Nephron (organoid): Measurements from ENCODE around the gene RHBDF1.

ENCODE experiments used
- H3K27ac Mint-ChIP-seq, 3 experiments: 2 replicates each; pipeline ENCODE4 v1.8.0; 2020; ENCODE audit warnings: mixed read lengths in 3 of 3, mild to moderate bottlenecking in 2 of 3, moderate library complexity in 1 of 3
- H3K27me3 Mint-ChIP-seq: 2 replicates; pipeline ENCODE4 v1.8.0; 2021; ENCODE audit warnings: low read depth, mild to moderate bottlenecking, moderate library complexity, mixed read lengths
- H3K36me3 Mint-ChIP-seq: 2 replicates; pipeline ENCODE4 v1.8.0; 2020; ENCODE audit warnings: low read depth, mixed read lengths
- H3K4me1 Mint-ChIP-seq: 2 replicates; pipeline ENCODE4 v1.8.0; 2020; ENCODE audit warnings: mixed read lengths
- H3K4me3 Mint-ChIP-seq, 3 experiments: 2 replicates each; pipeline ENCODE4 v1.8.0; 2020; ENCODE audit warnings: mild to moderate bottlenecking in 3 of 3, mixed read lengths in 3 of 3, moderate library complexity in 2 of 3
- H3K9me3 Mint-ChIP-seq: 2 replicates; pipeline ENCODE4 v1.8.0; 2020; ENCODE audit warnings: mixed read lengths
- TF ChIP-seq, protein P1 (sequence below), 3 experiments: fragments of 200-600 bp; sonication (generic); IDR thresholded peaks; one replicate each; pipeline ENCODE4 v1.5.0; 2021; ENCODE audit warnings: antibody characterized with exemption in 3 of 3; ENCODE audit not compliant: unreplicated experiment in 3 of 3

Gene RHBDF1

DNA sequence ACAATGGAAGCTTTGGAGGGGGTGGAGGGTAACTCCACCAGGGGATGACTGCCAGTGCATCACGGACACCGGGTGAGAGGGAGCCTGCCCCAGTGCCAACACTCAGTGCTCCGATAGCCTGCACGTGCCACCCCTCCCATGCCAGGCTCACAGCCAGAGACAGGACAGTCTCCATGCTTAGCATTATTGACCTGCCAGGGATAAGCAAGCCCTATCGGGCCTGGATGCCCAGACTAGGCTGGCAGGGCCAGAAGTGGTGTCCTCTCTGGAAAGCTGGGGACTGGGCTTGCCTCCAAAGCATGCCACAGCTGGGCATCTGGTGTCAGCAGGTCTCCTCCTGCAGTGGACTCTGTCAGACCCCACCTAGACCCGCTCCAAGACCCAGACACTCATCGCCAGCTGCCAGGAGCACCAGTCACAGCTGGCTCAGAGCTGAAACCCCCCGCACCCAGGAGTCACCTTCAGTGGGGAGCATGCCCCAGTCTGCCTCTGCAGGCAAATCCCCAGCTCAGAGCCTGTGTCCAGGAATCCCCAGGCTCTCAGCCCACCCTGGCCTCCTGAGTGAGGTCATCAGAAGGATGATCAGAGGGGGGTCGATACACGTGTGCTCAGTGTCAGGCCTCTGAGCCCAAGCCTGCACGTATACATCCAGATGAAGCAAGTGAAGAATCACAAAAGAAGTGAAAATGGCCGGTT, 1.8 kb upstream of the RHBDF1 start:
- no peaks in the 10 kb centered on the region for H3K27me3 Mint-ChIP-seq
- H3K4me3 Mint-ChIP-seq: peak overlapping the region; percentile 81 to 91 (median 90)
- H3K9me3 Mint-ChIP-seq: no peaks in the 10 kb centered on the region
- no peaks in the 10 kb centered on the region for H3K36me3 Mint-ChIP-seq
- peaks cover 47% of the 10 kb centered on the region for H3K4me1 Mint-ChIP-seq
- TF ChIP-seq, protein P1, sequence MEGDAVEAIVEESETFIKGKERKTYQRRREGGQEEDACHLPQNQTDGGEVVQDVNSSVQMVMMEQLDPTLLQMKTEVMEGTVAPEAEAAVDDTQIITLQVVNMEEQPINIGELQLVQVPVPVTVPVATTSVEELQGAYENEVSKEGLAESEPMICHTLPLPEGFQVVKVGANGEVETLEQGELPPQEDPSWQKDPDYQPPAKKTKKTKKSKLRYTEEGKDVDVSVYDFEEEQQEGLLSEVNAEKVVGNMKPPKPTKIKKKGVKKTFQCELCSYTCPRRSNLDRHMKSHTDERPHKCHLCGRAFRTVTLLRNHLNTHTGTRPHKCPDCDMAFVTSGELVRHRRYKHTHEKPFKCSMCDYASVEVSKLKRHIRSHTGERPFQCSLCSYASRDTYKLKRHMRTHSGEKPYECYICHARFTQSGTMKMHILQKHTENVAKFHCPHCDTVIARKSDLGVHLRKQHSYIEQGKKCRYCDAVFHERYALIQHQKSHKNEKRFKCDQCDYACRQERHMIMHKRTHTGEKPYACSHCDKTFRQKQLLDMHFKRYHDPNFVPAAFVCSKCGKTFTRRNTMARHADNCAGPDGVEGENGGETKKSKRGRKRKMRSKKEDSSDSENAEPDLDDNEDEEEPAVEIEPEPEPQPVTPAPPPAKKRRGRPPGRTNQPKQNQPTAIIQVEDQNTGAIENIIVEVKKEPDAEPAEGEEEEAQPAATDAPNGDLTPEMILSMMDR (IDR thresholded peaks at IDR 0.05; ENCODE audit: unreplicated experiment in 3 of 3): no peak
- peak overlapping the region; percentile 87 to 93 (median 90) for H3K27ac Mint-ChIP-seq

DNA sequence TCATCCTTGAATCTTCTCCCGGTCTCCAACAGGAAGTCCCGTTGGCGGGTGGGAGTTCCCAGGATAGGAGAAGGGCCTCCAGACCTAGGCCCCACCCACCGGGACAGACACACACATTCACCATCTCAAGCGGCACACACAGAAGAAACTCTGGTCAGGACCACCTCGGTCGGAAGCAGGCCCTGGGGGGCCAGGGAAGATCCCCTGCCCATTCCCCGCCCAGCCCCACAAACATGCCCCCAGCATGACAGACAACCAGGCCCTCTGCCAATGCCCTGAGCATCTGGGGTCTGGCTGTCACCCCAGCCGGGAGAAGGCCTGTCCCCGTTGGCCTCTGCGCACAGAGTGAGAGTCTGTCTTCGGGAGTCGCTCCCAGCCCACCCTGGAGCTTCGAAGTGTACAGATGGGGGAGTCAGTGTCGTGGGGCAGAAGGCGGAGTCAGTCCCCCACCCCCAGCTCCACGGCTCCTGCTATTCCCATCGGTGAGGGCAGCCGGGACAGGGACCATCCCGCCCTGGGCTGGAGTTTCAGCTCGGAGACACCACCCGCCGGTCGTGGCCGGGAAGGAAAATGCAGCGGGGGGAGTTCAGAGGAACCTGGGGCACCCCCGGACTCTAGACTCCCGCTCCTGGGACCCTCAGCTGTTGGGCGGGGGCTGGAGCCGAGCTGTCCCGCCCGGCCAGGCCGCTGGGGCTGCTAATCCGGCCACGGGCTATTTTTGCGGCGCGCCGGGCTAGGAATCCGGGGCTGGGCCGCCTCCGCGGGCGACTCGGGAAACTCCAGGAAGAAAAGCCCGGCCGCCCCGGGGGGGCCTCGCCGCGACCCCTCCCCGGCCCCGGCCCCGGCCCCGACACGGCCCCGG, 660 bp downstream of the RHBDF1 start:
- Mint-ChIP-seq H3K27ac (peak overlapping the region; percentile 87 to 96 (median 95)), H3K27me3 (no peaks in the 10 kb centered on the region), H3K36me3 (no peaks in the 10 kb centered on the region), H3K9me3 (no peaks in the 10 kb centered on the region), H3K4me1 (peaks cover 61% of the 10 kb centered on the region), H3K4me3 (peak overlapping the region; percentile 85 to 95 (median 91))
- TF ChIP-seq, protein P1 (IDR thresholded peaks at IDR 0.05; ENCODE audit: unreplicated experiment in 3 of 3): no peak

DNA sequence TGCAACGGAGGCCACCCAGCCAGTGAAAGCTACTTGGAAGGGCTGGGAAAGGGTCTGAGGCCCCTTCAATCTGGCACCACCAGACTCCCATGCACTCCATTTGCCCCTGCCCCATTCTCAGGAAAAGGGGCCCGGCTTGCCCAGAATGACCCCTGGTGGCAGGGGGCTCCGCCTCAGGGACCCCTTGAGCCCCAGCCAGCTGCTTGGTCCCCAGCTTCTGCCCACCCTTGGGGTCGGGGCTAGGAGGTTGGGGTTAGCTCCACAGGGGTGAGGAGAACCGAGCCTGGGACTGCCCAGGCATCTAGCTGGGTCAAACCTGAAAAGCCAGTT, 1.3 kb downstream of the RHBDF1 start:
- H3K36me3 Mint-ChIP-seq: no peaks in the 10 kb centered on the region
- H3K27ac Mint-ChIP-seq: peak overlapping the region; percentile 87 to 96 (median 95)
- peaks cover 57% of the 10 kb centered on the region for H3K4me1 Mint-ChIP-seq
- H3K4me3 Mint-ChIP-seq: peak overlapping the region; percentile 85 to 95 (median 91)
- no peaks in the 10 kb centered on the region for H3K27me3 Mint-ChIP-seq
- TF ChIP-seq, protein P1 (IDR thresholded peaks at IDR 0.05; ENCODE audit: unreplicated experiment in 3 of 3): no peak
- H3K9me3 Mint-ChIP-seq: no peaks in the 10 kb centered on the region

DNA sequence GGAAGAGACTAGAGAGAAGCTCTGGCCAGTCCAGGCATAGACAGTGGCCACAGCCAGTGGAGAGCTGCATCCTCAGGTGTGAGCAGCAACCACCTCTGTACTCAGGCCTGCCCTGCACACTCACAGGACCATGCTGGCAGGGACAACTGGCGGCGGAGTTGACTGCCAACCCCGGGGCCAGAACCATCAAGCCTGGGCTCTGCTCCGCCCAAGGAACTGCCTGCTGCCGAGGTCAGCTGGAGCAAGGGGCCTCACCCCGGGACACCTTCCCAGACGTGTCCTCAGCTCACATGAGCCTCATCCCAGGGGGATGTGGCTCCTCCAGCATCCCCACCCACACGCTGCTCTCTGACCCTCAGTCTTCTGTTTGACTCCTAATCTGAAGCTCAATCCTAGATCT, 3.2 kb downstream of the RHBDF1 start:
- no peaks in the 10 kb centered on the region for H3K9me3 Mint-ChIP-seq
- H3K36me3 Mint-ChIP-seq: no peaks in the 10 kb centered on the region
- peak overlapping the region in 2 of 3 experiments; percentile 18 to 63 for H3K27ac Mint-ChIP-seq
- TF ChIP-seq, protein P1 (IDR thresholded peaks at IDR 0.05; ENCODE audit: unreplicated experiment in 3 of 3): no peak
- H3K27me3 Mint-ChIP-seq: no peaks in the 10 kb centered on the region
- H3K4me1 Mint-ChIP-seq: peaks cover 56% of the 10 kb centered on the region
- peak overlapping the region; percentile 9 to 63 (median 63) for H3K4me3 Mint-ChIP-seq

DNA sequence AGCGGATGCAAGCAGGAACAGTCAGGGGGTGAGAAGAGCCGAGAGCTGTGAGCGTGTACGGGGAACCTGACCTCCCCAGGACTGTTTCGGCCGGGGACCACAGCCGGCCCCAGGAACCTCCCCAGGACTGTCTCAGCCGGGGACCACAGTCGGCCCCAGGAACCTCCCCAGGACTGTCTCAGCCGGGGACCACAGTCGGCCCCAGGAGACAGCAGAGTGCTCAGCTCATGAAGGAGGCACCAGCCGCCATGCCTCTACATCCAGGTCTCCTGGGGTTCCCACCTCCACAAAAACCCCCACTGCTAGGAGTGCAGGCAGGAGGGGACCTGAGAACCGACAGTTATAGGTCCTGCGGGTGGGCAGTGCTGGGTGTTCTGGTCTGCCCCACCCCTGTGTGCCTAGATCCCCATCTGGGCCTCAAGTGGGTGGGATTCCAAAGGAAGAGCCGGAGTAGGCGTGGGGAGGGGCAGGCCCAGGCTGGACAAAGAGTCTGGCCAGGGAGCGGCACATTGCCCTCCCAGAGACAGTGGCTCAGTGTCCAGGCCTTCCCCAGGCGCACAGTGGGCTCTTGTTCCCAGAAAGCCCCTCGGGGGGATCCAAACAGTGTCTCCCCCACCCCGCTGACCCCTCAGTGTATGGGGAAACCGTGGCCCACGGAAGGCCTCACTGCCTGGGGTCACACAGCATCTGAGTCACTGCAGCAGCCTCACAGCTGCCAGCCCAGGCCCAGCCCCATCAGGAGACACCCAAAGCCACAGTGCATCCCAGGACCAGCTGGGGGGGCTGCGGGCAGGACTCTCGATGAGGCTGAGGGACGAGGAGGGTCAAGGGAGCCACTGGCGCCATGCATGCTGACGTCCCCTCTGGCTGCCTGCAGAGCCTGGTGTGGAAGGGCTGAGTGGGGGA, 4.3 kb downstream of the RHBDF1 start:
- Mint-ChIP-seq H3K9me3 (no peaks in the 10 kb centered on the region), H3K27ac (peak overlapping the region in 1 of 3 experiments; percentile 73), H3K4me3 (peak overlapping the region in 1 of 3 experiments; percentile 32), H3K27me3 (no peaks in the 10 kb centered on the region), H3K4me1 (peaks cover 50% of the 10 kb centered on the region), H3K36me3 (no peaks in the 10 kb centered on the region)
- TF ChIP-seq, protein P1 (IDR thresholded peaks at IDR 0.05; ENCODE audit: unreplicated experiment in 3 of 3): no peak
